ENCODE results near the gene SESN1. TPM values are rescaled to one million over a fixed set of nuclear protein-coding genes. Genes with fewer than 3 reads are reported as not detected.

Gene SESN1
- total RNA-seq, 1 experiment from 2014 or later: 17.5 TPM

DNA sequence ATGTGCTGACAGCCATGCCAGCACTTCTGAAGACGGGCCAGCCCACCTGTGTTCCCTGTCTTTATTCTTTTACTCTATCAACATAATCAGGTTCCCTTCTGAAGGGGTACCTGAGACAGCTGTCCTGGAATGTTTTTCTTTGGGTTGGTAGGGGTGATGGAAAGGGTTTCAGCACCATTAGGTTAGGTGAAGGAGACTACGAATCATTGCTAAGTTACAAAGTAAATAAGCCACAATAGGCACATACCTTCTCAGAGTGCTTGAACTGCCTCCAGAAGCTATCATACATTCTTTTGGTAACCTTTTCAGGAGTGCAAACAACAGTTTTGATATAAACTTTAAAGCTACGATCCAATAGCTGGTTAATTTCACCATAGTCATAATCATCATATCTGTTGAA lies 106.3 kb downstream of the SESN1 start:
- no peak overlapping the region for H2BK120ac ChIP-seq (ENCODE audit: low read depth, low read length, poor library complexity, severe bottlenecking)
- H3K18ac ChIP-seq (ENCODE audit: insufficient read length, low read depth, low read length): no peak overlapping the region
- H2AFZ ChIP-seq (ENCODE audit: low read length): no peak overlapping the region
- Mint-ChIP-seq H3K36me3 (ENCODE audit: insufficient read depth in 1 of 3, low read depth in 3 of 3) (peaks cover 2 to 43% (median 26%) of the 10 kb centered on the region in 3 experiments; a peak in 5 of 7 replicates), H3K4me3 (no peak overlapping the region), H3K9me3 (no peaks in the 10 kb centered on the region), H3K4me1 (no peaks in the 10 kb centered on the region), H3K27ac (no peak overlapping the region), H3K27me3 (ENCODE audit: low read depth) (no peaks in the 10 kb centered on the region)
- no peaks in the 10 kb centered on the region for H3K9me3 ChIP-seq (ENCODE audit: control insufficient read depth, low read depth, low read length)
- no peak overlapping the region for H3K56ac ChIP-seq (ENCODE audit: insufficient read length, low read depth, low read length)
- no peaks in the 10 kb centered on the region for H3K4me1 ChIP-seq (ENCODE audit: insufficient read depth, low read length)
- no peak overlapping the region for H4K8ac ChIP-seq (replicated peaks; ENCODE audit: insufficient read length, low read depth, low read length)
- no peaks in the 10 kb centered on the region for H3K23me2 ChIP-seq (ENCODE audit: insufficient read length, low read depth, low read length, poor library complexity, severe bottlenecking)
- H3T11ph ChIP-seq (ENCODE audit: low read length): no peak overlapping the region
- no peak overlapping the region for H4K91ac ChIP-seq (ENCODE audit: insufficient read length, low read depth, low read length)
- no peak overlapping the region for H3K9ac ChIP-seq (ENCODE audit: extremely low read depth, insufficient read length, low read length)
- H4K20me1 ChIP-seq (ENCODE audit: control insufficient read depth, insufficient read depth, insufficient read length): no peaks in the 10 kb centered on the region
- H3K79me2 ChIP-seq (ENCODE audit: insufficient read depth, low read length): no peaks in the 10 kb centered on the region
- no peak overlapping the region for H2AK5ac ChIP-seq (ENCODE audit: insufficient read length, low read length)
- TF ChIP-seq, protein P1, sequence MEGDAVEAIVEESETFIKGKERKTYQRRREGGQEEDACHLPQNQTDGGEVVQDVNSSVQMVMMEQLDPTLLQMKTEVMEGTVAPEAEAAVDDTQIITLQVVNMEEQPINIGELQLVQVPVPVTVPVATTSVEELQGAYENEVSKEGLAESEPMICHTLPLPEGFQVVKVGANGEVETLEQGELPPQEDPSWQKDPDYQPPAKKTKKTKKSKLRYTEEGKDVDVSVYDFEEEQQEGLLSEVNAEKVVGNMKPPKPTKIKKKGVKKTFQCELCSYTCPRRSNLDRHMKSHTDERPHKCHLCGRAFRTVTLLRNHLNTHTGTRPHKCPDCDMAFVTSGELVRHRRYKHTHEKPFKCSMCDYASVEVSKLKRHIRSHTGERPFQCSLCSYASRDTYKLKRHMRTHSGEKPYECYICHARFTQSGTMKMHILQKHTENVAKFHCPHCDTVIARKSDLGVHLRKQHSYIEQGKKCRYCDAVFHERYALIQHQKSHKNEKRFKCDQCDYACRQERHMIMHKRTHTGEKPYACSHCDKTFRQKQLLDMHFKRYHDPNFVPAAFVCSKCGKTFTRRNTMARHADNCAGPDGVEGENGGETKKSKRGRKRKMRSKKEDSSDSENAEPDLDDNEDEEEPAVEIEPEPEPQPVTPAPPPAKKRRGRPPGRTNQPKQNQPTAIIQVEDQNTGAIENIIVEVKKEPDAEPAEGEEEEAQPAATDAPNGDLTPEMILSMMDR (conservative IDR thresholded peaks at IDR 0.05): no peak
- no peak overlapping the region for H4K5ac ChIP-seq (ENCODE audit: insufficient read length, low read depth, low read length)
- DNase-seq: no peak
- no peak overlapping the region for H3K27ac ChIP-seq (ENCODE audit: insufficient read length, low read depth, low read length)
- no peak overlapping the region for H2BK5ac ChIP-seq (ENCODE audit: insufficient read length, low read length)
- no peak overlapping the region for H3K23ac ChIP-seq (ENCODE audit: insufficient read length, low read depth, low read length)
- H3K79me1 ChIP-seq (ENCODE audit: insufficient read depth, low read depth, low read length, poor library complexity, severe bottlenecking): no peaks in the 10 kb centered on the region
- no peak overlapping the region for H3K4ac ChIP-seq (ENCODE audit: low read depth, low read length)
- H3K14ac ChIP-seq (ENCODE audit: insufficient read depth, low read length): no peak overlapping the region
- no CpG with 5 or more reads among the region's 3 CpGs for WGBS (ENCODE audit: extremely low coverage, insufficient read length, low lambda C conversion rate)
- no peaks in the 10 kb centered on the region for H3K27me3 ChIP-seq (ENCODE audit: insufficient read depth, low read length)
- H2BK20ac ChIP-seq (ENCODE audit: low read depth, low read length, poor library complexity, severe bottlenecking): no peak overlapping the region
- H2BK12ac ChIP-seq (ENCODE audit: insufficient read length, low read depth, low read length): no peak overlapping the region
- H2BK15ac ChIP-seq (ENCODE audit: low read depth, low read length): no peak overlapping the region
- no peak overlapping the region for H3K4me2 ChIP-seq (ENCODE audit: insufficient read depth, insufficient read length, low read length)

All from H9 (cell line).